HAP-1 (cell line): ENCODE results near the gene ZACN.
"Not testable (repeated sequence)": the region's sequence is repeated elsewhere in the genome, so short reads cannot be mapped to it uniquely, and the experiment has no call there.

Experiments used
- DNase-seq, 2 experiments: peaks; one replicate each; pipeline ENCODE4 v3.0.0-alpha.2; 2016 to 2020; ENCODE audit warnings: low spot score in 2 of 2
- H3K27me3 ChIP-seq: fragments of 250-450 bp; sonication (Bioruptor Pico); 2 replicates; pipeline ENCODE4 v1.5.1; 2020; ENCODE audit warnings: low read depth, mild to moderate bottlenecking, moderate library complexity
- H3K36me3 ChIP-seq: fragments of 250-450 bp; sonication (Bioruptor Pico); replicated peaks from 2 replicates; pipeline ENCODE4 v1.5.1; 2020; ENCODE audit warnings: mild to moderate bottlenecking
- H3K4me1 ChIP-seq: fragments of 250-450 bp; sonication (Bioruptor Pico); 2 replicates; pipeline ENCODE4 v1.5.1; 2020; ENCODE audit warnings: mild to moderate bottlenecking
- H3K4me3 ChIP-seq: fragments of 250-450 bp; sonication (Bioruptor Pico); 2 replicates; pipeline ENCODE4 v1.5.1; 2020; ENCODE audit warnings: mild to moderate bottlenecking, moderate library complexity
- H3K9me3 ChIP-seq: fragments of 250-450 bp; sonication (Bioruptor Pico); 2 replicates; pipeline ENCODE4 v1.5.1; 2020; ENCODE audit warnings: mild to moderate bottlenecking, moderate library complexity
- in situ Hi-C: fragments of 300-500 bp; cut with MboI; formaldehyde crosslinking; loops from 3 replicates; pipeline ENCODE4 v1.14.3; 2020; ENCODE audit warnings: low sequenced_read_pairs, inconsistent platforms, mixed read lengths

ZACN gene

GRCh38 chr17:76048711-76049110 is 30.3 kb upstream of the ZACN start:
- in situ Hi-C loops, result no loop called here
- H3K4me3 ChIP-seq, result no peak overlapping the region
- H3K36me3 ChIP-seq, result peaks cover 75% of the 10 kb centered on the region
- no peaks in the 10 kb centered on the region for H3K4me1 ChIP-seq
- H3K9me3 ChIP-seq, result no peaks in the 10 kb centered on the region
- H3K27me3 ChIP-seq, result no peaks in the 10 kb centered on the region
- no peak for DNase-seq

GRCh38 chr17:76049239-76049638 is 29.7 kb upstream of the ZACN start:
- Histone ChIP-seq H3K4me1 (no peaks in the 10 kb centered on the region), H3K36me3 (peaks cover 72% of the 10 kb centered on the region), H3K4me3 (no peak overlapping the region), H3K27me3 (no peaks in the 10 kb centered on the region), H3K9me3 (no peaks in the 10 kb centered on the region)
- in situ Hi-C loops, result no loop called here
- DNase-seq, result no peak

- H3K27me3 ChIP-seq, result no peaks in the 10 kb centered on the region
- H3K4me3 ChIP-seq, result no peak overlapping the region
- no peaks in the 10 kb centered on the region for H3K9me3 ChIP-seq
- H3K4me1 ChIP-seq, result no peaks in the 10 kb centered on the region
- H3K36me3 ChIP-seq, result peaks cover 64% of the 10 kb centered on the region
- in situ Hi-C loops, result no loop called here
- no peak for DNase-seq
Observed at GRCh38 chr17:76049836-76050537, 29.0 kb upstream of the ZACN start.

GRCh38 chr17:76050538-76051467 is 28.2 kb upstream of the ZACN start:
- peaks cover 64% of the 10 kb centered on the region for H3K36me3 ChIP-seq
- no peaks in the 10 kb centered on the region for H3K27me3 ChIP-seq
- H3K4me3 ChIP-seq, result no peak overlapping the region
- no peak for DNase-seq
- H3K9me3 ChIP-seq, result no peaks in the 10 kb centered on the region
- in situ Hi-C loops, result no loop called here
- H3K4me1 ChIP-seq, result no peaks in the 10 kb centered on the region

GRCh38 chr17:76051561-76051960 is 27.4 kb upstream of the ZACN start:
- no peak overlapping the region for H3K4me3 ChIP-seq
- no peaks in the 10 kb centered on the region for H3K4me1 ChIP-seq
- peaks cover 66% of the 10 kb centered on the region for H3K36me3 ChIP-seq
- no peaks in the 10 kb centered on the region for H3K9me3 ChIP-seq
- H3K27me3 ChIP-seq, result no peaks in the 10 kb centered on the region
- in situ Hi-C loops, result no loop called here
- DNase-seq, result no peak

- in situ Hi-C loops, result no loop called here
- Histone ChIP-seq H3K4me3 (no peak overlapping the region), H3K9me3 (no peaks in the 10 kb centered on the region), H3K4me1 (no peaks in the 10 kb centered on the region), H3K36me3 (peaks cover 68% of the 10 kb centered on the region), H3K27me3 (no peaks in the 10 kb centered on the region)
- DNase-seq, result no peak
Observed at GRCh38 chr17:76053246-76054111, 25.5 kb upstream of the ZACN start.

GRCh38 chr17:76054112-76054476 is 24.9 kb upstream of the ZACN start:
- Histone ChIP-seq H3K27me3 (no peaks in the 10 kb centered on the region), H3K4me1 (no peaks in the 10 kb centered on the region), H3K9me3 (no peaks in the 10 kb centered on the region), H3K4me3 (no peak overlapping the region), H3K36me3 (peaks cover 68% of the 10 kb centered on the region)
- in situ Hi-C loops, result no loop called here
- no peak for DNase-seq

- Histone ChIP-seq H3K36me3 (peaks cover 65% of the 10 kb centered on the region), H3K9me3 (no peaks in the 10 kb centered on the region), H3K4me3 (no peak overlapping the region), H3K27me3 (no peaks in the 10 kb centered on the region), H3K4me1 (no peaks in the 10 kb centered on the region)
- in situ Hi-C loops, result no loop called here
- DNase-seq, result no peak
Observed at GRCh38 chr17:76056882-76057281, 22.1 kb upstream of the ZACN start.

- in situ Hi-C loops, H3K9me3 ChIP-seq, H3K4me3 ChIP-seq, H3K27me3 ChIP-seq, DNase-seq, H3K4me1 ChIP-seq: not testable (repeated sequence)
- peaks cover 70% of the 10 kb centered on the region for H3K36me3 ChIP-seq
Observed at GRCh38 chr17:76058264-76058663, 20.7 kb upstream of the ZACN start.

GRCh38 chr17:76063875-76064546 is 15.0 kb upstream of the ZACN start:
- peaks cover 73% of the 10 kb centered on the region for H3K36me3 ChIP-seq
- in situ Hi-C loops, result no loop called here
- DNase-seq, result no peak

GRCh38 chr17:76065775-76066174 is 13.2 kb upstream of the ZACN start:
- in situ Hi-C loops, result no loop called here
- Histone ChIP-seq H3K4me1 (peaks cover under 1% of the 10 kb centered on the region), H3K36me3 (peaks cover 62% of the 10 kb centered on the region), H3K4me3 (no peak overlapping the region), H3K27me3 (no peaks in the 10 kb centered on the region), H3K9me3 (no peaks in the 10 kb centered on the region)
- peak in 1 of 2 experiments; percentile 50 for DNase-seq

More at GRCh38 chr17:76063875-76064546, 15.0 kb upstream of the ZACN start:
- no peaks in the 10 kb centered on the region for H3K27me3 ChIP-seq
- no peak overlapping the region for H3K4me3 ChIP-seq
- no peaks in the 10 kb centered on the region for H3K9me3 ChIP-seq
- H3K4me1 ChIP-seq, result no peaks in the 10 kb centered on the region; the same call in 1 of the 2 replicates

GRCh38 chr17:76071531-76072147 is 7.3 kb upstream of the ZACN start:
- in situ Hi-C loops, result no loop called here
- no peak for DNase-seq
- no peaks in the 10 kb centered on the region; the same call in 1 of the 2 replicates for H3K27me3 ChIP-seq
- H3K36me3 ChIP-seq, result peaks cover 14% of the 10 kb centered on the region
- H3K4me3 ChIP-seq, result peak overlapping the region; percentile 64
- H3K9me3 ChIP-seq, result no peaks in the 10 kb centered on the region
- peaks cover 8% of the 10 kb centered on the region for H3K4me1 ChIP-seq
